ENCODE results near the gene UST.

Gene UST

DNA sequence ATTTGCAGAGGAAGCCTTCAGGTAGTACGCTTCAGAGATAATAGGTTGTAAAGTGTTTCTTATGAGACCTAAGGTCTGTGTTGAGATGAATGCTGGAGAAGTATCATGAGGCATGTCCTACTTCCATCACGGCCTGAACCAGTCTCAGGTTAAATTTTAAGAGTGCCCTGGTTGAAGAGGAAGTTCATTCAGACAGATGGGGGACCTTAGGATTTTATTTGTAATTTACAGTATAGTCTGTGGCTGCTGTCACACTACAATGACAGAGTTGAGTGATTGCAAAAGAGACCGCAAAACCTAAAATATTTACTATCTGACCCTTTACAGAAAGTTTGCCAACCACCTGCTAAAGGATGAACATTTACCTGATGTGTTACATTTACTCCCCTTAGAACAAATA lies 70.9 kb downstream of the UST start:
- TF ChIP-seq, protein P1, sequence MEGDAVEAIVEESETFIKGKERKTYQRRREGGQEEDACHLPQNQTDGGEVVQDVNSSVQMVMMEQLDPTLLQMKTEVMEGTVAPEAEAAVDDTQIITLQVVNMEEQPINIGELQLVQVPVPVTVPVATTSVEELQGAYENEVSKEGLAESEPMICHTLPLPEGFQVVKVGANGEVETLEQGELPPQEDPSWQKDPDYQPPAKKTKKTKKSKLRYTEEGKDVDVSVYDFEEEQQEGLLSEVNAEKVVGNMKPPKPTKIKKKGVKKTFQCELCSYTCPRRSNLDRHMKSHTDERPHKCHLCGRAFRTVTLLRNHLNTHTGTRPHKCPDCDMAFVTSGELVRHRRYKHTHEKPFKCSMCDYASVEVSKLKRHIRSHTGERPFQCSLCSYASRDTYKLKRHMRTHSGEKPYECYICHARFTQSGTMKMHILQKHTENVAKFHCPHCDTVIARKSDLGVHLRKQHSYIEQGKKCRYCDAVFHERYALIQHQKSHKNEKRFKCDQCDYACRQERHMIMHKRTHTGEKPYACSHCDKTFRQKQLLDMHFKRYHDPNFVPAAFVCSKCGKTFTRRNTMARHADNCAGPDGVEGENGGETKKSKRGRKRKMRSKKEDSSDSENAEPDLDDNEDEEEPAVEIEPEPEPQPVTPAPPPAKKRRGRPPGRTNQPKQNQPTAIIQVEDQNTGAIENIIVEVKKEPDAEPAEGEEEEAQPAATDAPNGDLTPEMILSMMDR (IDR thresholded peaks at IDR 0.05; ENCODE audit: low read depth, low read length): no peak
- DNase-seq (ENCODE audit: extremely low read depth, low read depth): no peak

DNA sequence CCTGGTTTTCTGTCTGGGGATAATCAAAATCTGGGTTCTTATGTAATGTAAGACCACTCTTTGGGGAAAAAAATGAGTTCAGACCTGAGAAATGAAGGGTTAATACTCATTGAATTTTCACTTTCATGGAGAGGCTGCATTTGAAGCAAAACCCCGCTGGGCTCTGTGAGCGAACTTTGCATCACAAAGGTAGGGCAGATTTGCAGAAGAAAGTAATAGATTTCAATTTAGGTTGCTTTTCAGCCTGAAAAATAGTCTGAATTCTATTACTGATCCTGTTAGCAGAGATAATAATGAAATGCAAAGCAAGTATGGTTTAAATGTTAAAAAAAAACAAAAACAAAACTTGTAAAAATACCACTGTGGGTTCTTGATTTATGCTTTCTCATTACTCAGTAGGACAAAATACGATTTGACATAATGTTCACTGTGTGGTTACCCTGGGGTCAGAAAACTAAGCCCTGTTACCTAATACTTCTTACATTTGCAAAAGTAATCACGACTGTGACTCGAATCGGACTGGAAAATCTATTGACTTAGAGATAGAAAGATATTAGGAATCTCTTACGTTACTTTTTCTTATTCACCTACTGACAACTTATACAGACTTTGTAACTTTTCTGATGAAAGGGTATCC lies 72.2 kb downstream of the UST start:
- peak; percentile 29 for DNase-seq (ENCODE audit: extremely low read depth, low read depth)
- TF ChIP-seq, protein P1 (IDR thresholded peaks at IDR 0.05; ENCODE audit: low read depth, low read length): no peak

DNA sequence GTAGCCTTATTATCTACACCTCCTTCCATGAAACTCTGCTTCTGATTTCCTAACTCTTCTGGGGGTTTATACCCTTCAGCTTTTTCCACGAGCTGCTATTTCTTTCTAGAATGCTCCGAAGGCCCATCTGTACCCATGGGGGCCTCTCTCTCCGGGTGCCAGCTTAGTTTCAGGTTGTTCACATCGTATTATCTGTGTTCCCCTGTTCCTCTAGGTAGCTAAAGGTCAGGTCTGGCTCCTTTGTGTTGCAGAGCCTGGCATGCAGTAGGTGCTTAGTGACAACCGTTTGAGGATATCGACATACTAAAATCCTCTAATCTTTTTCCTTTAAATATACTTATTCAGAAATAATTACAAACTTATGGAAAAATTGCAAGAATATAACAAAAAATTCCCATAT lies 73.0 kb downstream of the UST start:
- no peak for DNase-seq (ENCODE audit: extremely low read depth, low read depth)

DNA sequence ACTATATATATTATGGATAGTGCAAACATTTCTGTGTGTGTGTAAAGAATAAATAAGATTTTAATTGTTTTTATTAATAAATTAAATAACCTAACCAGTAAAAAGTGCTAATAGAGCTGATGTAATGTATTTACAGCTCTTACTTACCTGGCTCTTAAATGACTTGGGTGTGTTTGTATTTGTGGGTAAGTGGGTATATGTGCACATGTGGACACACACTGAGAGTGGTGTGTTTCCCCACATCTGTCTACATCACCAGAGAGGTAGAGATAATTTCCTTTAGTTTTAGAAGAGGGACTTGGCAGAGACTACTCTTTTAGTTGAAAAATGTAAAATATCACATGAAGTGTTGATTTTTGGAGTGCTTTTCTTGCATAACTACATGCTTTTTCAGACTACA lies 76.0 kb downstream of the UST start:
- TF ChIP-seq, protein P1 (IDR thresholded peaks at IDR 0.05; ENCODE audit: low read depth, low read length): no peak
- DNase-seq (ENCODE audit: extremely low read depth, low read depth): no peak

More for the DNA sequence above, 73.0 kb downstream of the UST start:
- TF ChIP-seq, protein P1 (IDR thresholded peaks at IDR 0.05; ENCODE audit: low read depth, low read length): no peak

DNA sequence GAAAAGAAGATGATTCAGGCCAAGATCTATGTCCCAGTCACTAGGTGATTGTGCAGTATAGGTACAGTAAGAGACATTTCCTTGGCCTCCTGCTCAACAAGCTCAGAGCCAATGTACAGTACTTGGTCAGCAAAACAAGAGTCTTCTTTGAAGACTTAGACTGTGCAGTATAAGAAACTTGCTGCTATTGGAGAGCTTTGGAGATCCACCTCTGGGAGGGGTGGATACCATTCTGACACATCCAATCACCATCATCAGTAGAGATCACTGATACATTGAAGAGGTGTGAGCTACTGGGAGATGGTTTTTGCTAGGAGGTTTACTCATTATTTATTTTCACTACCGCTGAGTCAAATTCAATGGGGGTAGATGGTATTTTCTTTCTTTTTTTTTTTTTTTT lies 77.5 kb downstream of the UST start:
- DNase-seq (ENCODE audit: extremely low read depth, low read depth): no peak
- TF ChIP-seq, protein P1 (IDR thresholded peaks at IDR 0.05; ENCODE audit: low read depth, low read length): no peak

DNA sequence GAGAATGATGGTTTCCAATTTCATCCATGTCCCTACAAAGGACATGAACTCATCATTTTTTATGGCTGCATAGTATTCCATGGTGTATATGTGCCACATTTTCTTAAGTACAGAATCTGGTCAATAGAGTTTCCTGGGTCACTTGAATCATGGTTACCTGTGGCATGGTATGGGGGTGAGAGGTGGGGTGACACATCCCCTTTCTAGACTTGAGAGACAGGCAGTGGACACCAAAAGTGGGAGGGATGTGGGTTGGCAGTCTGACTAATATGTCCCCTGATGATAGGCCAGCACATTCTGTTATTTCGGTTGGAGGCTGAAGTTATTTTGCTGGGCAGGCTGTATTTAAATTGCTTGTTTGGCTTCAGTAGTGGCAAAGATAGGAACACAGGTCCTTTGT lies 78.1 kb downstream of the UST start:
- no peak for DNase-seq (ENCODE audit: extremely low read depth, low read depth)

DNA sequence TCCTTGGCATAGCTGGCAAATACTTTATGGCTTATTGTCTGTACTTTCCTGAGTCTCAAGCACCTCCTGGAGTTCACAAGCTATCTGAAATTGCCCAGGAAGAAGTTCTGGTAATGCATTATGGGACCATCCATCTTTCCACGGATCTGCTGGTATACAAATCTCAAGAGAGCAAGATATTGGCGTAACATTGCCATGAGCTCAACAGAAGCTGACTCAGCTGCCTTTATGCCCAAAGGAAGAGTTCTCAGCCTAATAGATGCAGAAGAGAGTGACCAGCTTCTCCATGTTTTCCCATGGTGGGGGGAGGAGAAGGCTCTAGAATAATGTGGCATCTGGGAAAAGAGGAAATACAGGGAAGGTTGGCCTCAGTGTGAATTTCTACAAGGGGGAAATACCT lies 78.7 kb downstream of the UST start:
- no peak for DNase-seq (ENCODE audit: extremely low read depth, low read depth)
- TF ChIP-seq, protein P1 (IDR thresholded peaks at IDR 0.05; ENCODE audit: low read depth, low read length): no peak

More for the DNA sequence above, 78.1 kb downstream of the UST start:
- TF ChIP-seq, protein P1 (IDR thresholded peaks at IDR 0.05; ENCODE audit: low read depth, low read length): no peak
